Breast epithelium (tissue), 4 donors: ENCODE measurements around the gene LSAMP. TPM values are rescaled to one million over a fixed set of nuclear protein-coding genes. Genes with fewer than 3 reads are reported as not detected.

Experiments
- DNase-seq, 2 donors: peaks; one replicate each; pipeline ENCODE4 v3.0.0-alpha.2; 2019; ENCODE audit warnings: low spot score in 2 of 2
- H3K27ac ChIP-seq, 2 donors: fragments of 200-600 bp; sonication (generic) in 1 of 2; one replicate each; pipeline ENCODE4 v1.5.1; 2016 to 2019; ENCODE audit warnings: mild to moderate bottlenecking in 1 of 2
- H3K27me3 ChIP-seq, 2 donors: fragments of 200-600 bp; sonication (generic) in 1 of 2; one replicate each; pipeline versions ENCODE4 v1.5.1 to v1.6.0; 2017 to 2019; ENCODE audit warnings: control low read depth in 1 of 2, mild to moderate bottlenecking in 1 of 2
- H3K36me3 ChIP-seq: fragments of 200-600 bp; one replicate; pipeline ENCODE4 v1.5.1; 2019
- H3K4me1 ChIP-seq, 2 donors: fragments of 200-600 bp; sonication (generic); one replicate each; pipeline ENCODE4 v1.5.1; 2016 to 2019; ENCODE audit warnings: control low read depth in 1 of 2
- H3K4me3 ChIP-seq, 3 donors: fragments of 200-600 bp; sonication (generic); 1 replicate in 2 of 3; 2 replicates in 1 of 3; pipeline ENCODE4 v1.5.1; 2016 to 2019; ENCODE audit warnings: mild to moderate bottlenecking in 3 of 3, moderate library complexity in 2 of 3
- H3K9me3 ChIP-seq, 2 donors: fragments of 200-600 bp; sonication (generic) in 1 of 2; one replicate each; pipeline ENCODE4 v1.5.1; 2016 to 2019; ENCODE audit warnings: control low read depth in 1 of 2
- POLR2A ChIP-seq: fragments of 450-650 bp; IDR thresholded peaks from one replicate; pipeline ENCODE4 v1.6.1; 2016; ENCODE audit warnings: antibody characterized with exemption, mild to moderate bottlenecking, moderate library complexity
- POLR2AphosphoS5 ChIP-seq, 3 donors: sonication (generic); formaldehyde crosslinking; IDR thresholded peaks; one replicate each; pipeline ENCODE4 v1.6.1; 2017; ENCODE audit warnings: antibody characterized with exemption in 3 of 3
- intact Hi-C: fragments of 100-400 bp; cut with DNase I; formaldehyde crosslinking; loops from one replicate; pipeline ENCODE4 v1.15.1; 2023; ENCODE audit warnings: low total_unique reads
- total RNA-seq, 3 donors: library from RNA; depleted of rRNA; stranded (reverse); fragments of >200 nt; gene quantifications; one replicate each; pipeline ENCODE4 v1.1.0, GENCODE V29; 2016
- TF ChIP-seq, protein P1 (sequence below), 3 donors: fragments of 450-650 bp; IDR thresholded peaks; one replicate each; pipeline ENCODE4 v1.5.1; 2016 to 2017; ENCODE audit warnings: antibody characterized with exemption in 3 of 3, mild to moderate bottlenecking in 3 of 3, moderate library complexity in 3 of 3

LSAMP gene
- total RNA-seq, 3 donors from 2014 or later, result 1.6 to 3.8 (median 3.5) TPM

- intact Hi-C loops, result no loop called here
- no peaks in the 10 kb centered on the region for H3K9me3 ChIP-seq
- TF ChIP-seq, protein P1, sequence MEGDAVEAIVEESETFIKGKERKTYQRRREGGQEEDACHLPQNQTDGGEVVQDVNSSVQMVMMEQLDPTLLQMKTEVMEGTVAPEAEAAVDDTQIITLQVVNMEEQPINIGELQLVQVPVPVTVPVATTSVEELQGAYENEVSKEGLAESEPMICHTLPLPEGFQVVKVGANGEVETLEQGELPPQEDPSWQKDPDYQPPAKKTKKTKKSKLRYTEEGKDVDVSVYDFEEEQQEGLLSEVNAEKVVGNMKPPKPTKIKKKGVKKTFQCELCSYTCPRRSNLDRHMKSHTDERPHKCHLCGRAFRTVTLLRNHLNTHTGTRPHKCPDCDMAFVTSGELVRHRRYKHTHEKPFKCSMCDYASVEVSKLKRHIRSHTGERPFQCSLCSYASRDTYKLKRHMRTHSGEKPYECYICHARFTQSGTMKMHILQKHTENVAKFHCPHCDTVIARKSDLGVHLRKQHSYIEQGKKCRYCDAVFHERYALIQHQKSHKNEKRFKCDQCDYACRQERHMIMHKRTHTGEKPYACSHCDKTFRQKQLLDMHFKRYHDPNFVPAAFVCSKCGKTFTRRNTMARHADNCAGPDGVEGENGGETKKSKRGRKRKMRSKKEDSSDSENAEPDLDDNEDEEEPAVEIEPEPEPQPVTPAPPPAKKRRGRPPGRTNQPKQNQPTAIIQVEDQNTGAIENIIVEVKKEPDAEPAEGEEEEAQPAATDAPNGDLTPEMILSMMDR (IDR thresholded peaks at IDR 0.05), result no peak
- TF ChIP-seq POLR2A, result no peak
- TF ChIP-seq POLR2AphosphoS5 (IDR thresholded peaks at IDR 0.05), result no peak
- DNase-seq, result no peak
- H3K4me3 ChIP-seq, result no peak overlapping the region
- H3K27ac ChIP-seq, result no peak overlapping the region
- no peaks in the 10 kb centered on the region for H3K4me1 ChIP-seq
- H3K36me3 ChIP-seq, result no peaks in the 10 kb centered on the region
- no peaks in the 10 kb centered on the region for H3K27me3 ChIP-seq
Measured at GRCh38 chr3:115989684-115990421, 455.4 kb downstream of the LSAMP start.

DNA sequence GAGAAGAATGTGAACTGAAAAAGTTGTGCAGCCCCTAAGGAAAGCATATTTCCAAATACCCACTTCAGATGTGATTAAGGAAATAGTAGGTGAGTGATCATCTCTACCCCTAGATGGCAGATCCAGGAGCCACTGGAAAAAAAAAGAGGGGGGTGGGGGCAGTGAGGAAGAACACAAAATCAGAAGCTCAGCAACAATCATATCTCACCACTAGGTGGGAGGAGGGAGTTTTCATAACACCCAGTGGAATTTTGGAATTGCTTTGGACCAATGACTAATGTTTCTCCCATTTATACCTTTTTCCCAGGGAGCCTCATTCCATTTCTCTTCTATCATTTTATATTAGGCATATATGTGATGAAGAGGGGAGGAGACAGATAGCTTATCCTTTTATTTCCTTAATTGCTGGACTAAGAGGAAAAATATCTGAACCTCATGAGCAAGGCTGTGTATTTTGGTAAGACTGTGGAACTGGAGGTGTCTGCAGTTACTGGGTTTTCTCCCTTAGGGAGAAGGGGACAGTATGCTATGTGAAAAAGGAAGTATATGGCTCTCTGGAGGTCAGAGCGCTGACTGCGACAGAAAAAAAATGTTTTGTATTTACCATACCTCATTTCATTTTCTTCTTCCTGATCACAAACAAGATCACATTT, 458.6 kb downstream of the LSAMP start:
- Histone ChIP-seq H3K4me3 (no peak overlapping the region), H3K4me1 (no peaks in the 10 kb centered on the region), H3K27ac (no peak overlapping the region), H3K9me3 (no peaks in the 10 kb centered on the region), H3K27me3 (no peaks in the 10 kb centered on the region), H3K36me3 (no peaks in the 10 kb centered on the region)
- DNase-seq, result no peak
- intact Hi-C loops, result no loop called here
- TF ChIP-seq POLR2AphosphoS5 (IDR thresholded peaks at IDR 0.05) (no peak), POLR2A (no peak)
- TF ChIP-seq, protein P1 (IDR thresholded peaks at IDR 0.05), result no peak

DNA sequence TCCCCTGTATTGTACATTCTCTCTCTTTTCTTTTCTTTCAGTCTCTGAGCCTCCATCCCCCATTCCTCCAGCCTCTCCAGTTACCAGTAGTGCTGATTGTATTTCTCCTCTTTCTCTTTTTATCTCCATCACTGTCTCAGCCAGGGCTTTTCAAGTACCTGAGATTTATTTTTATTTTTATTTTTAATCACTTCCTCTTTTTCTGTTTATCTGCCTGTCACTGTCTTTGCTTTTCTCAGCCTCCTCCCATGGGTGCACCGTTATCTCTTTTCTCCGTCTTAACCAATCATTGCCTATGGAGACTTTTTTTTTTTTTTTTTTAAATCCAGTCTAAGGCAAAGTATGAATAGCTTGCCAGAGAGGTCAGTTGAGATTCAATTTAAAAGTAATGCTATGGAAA, 462.7 kb downstream of the LSAMP start:
- Histone ChIP-seq H3K27ac (no peak overlapping the region), H3K27me3 (no peaks in the 10 kb centered on the region), H3K36me3 (no peaks in the 10 kb centered on the region), H3K9me3 (no peaks in the 10 kb centered on the region), H3K4me1 (no peaks in the 10 kb centered on the region), H3K4me3 (no peak overlapping the region)
- intact Hi-C loops, result no loop called here
- DNase-seq, result no peak
- TF ChIP-seq POLR2AphosphoS5 (IDR thresholded peaks at IDR 0.05) (no peak), POLR2A (no peak)

- H3K9me3 ChIP-seq, result no peaks in the 10 kb centered on the region
- H3K4me3 ChIP-seq, result no peak overlapping the region
- H3K27me3 ChIP-seq, result no peaks in the 10 kb centered on the region
- TF ChIP-seq, protein P1 (IDR thresholded peaks at IDR 0.05), result no peak
- TF ChIP-seq POLR2AphosphoS5 (IDR thresholded peaks at IDR 0.05), result no peak
- TF ChIP-seq POLR2A, result no peak
- no peaks in the 10 kb centered on the region for H3K36me3 ChIP-seq
- no peak overlapping the region for H3K27ac ChIP-seq
- no peaks in the 10 kb centered on the region for H3K4me1 ChIP-seq
- DNase-seq, result no peak
- intact Hi-C loops, result no loop called here
Measured at GRCh38 chr3:115982108-115982507, 463.2 kb downstream of the LSAMP start.

- intact Hi-C loops, result no loop called here
- no peaks in the 10 kb centered on the region for H3K36me3 ChIP-seq
- no peaks in the 10 kb centered on the region for H3K27me3 ChIP-seq
- H3K4me1 ChIP-seq, result no peaks in the 10 kb centered on the region
- DNase-seq, result no peak
- no peak for TF ChIP-seq POLR2A
- TF ChIP-seq, protein P1 (IDR thresholded peaks at IDR 0.05), result no peak
- TF ChIP-seq POLR2AphosphoS5 (IDR thresholded peaks at IDR 0.05), result no peak
- no peak overlapping the region for H3K4me3 ChIP-seq
- no peaks in the 10 kb centered on the region for H3K9me3 ChIP-seq
- H3K27ac ChIP-seq, result no peak overlapping the region
Measured at GRCh38 chr3:115980709-115981108, 464.6 kb downstream of the LSAMP start.
